ENCODE results near the gene HES1. TPM values are rescaled to one million over a fixed set of nuclear protein-coding genes. Genes with fewer than 3 reads are reported as not detected.

The HES1 gene
- polyA plus RNA-seq, 1 donor (not counting 4 experiments of a cell fraction or from before 2014, with no cell fraction given): 138 TPM

GRCh38 chr3:194178128-194178527, 42.2 kb downstream of the HES1 start:
- H4K20me1 ChIP-seq (ENCODE audit: control insufficient read depth, extremely low read depth, insufficient read depth, low read length): no peaks in the 10 kb centered on the region

DNA sequence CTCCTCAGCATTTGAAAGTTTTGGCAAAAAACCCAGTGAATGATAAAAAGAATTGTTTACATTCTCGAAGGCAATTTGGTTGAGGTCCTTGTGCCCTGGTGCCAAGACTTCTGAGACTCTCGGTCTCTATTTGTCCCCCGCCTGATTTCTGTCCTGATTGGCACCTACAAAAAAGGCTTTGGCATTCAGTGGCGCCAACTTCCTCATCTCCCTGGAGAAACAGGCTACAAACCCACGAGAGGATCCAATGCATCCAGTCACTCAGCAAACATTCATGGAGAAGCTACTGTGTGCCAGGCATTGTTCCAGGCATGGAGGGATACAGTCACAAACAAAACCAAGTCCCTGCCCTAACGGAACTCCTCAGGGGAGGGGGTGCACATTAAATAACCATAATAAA, 42.7 kb downstream of the HES1 start:
- no peak overlapping the region for H3K9ac ChIP-seq (ENCODE audit: control insufficient read depth, extremely low read depth, insufficient read depth, low read length)
- H3K4me1 ChIP-seq (ENCODE audit: control insufficient read depth, extremely low read depth, insufficient read depth, low read length): no peaks in the 10 kb centered on the region
- H4K20me1 ChIP-seq (ENCODE audit: control insufficient read depth, extremely low read depth, insufficient read depth, low read length): no peaks in the 10 kb centered on the region
- no peaks in the 10 kb centered on the region for H3K27me3 ChIP-seq (ENCODE audit: control insufficient read depth, extremely low read depth, insufficient read depth, low read length)
- TF ChIP-seq, protein P1, sequence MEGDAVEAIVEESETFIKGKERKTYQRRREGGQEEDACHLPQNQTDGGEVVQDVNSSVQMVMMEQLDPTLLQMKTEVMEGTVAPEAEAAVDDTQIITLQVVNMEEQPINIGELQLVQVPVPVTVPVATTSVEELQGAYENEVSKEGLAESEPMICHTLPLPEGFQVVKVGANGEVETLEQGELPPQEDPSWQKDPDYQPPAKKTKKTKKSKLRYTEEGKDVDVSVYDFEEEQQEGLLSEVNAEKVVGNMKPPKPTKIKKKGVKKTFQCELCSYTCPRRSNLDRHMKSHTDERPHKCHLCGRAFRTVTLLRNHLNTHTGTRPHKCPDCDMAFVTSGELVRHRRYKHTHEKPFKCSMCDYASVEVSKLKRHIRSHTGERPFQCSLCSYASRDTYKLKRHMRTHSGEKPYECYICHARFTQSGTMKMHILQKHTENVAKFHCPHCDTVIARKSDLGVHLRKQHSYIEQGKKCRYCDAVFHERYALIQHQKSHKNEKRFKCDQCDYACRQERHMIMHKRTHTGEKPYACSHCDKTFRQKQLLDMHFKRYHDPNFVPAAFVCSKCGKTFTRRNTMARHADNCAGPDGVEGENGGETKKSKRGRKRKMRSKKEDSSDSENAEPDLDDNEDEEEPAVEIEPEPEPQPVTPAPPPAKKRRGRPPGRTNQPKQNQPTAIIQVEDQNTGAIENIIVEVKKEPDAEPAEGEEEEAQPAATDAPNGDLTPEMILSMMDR (optimal IDR thresholded peaks at IDR 0.05 in 1 of 3, IDR thresholded peaks at IDR 0.05 in 1 of 3, conservative IDR thresholded peaks at IDR 0.05 in 1 of 3; ENCODE audit: extremely low read depth in 1 of 3, insufficient read depth in 2 of 3, low read length in 3 of 3): no peak
- TF ChIP-seq EZH2 (IDR thresholded peaks at IDR 0.05; ENCODE audit: low read length): no peak
- no peak overlapping the region for H2AFZ ChIP-seq (ENCODE audit: control insufficient read depth, low read length)
- H3K4me3 ChIP-seq (ENCODE audit: control insufficient read depth in 2 of 3, extremely low read depth in 1 of 3, insufficient read depth in 2 of 3, low read depth in 1 of 3, low read length in 3 of 3): no peak overlapping the region
- H3K27ac ChIP-seq (ENCODE audit: control insufficient read depth, insufficient read depth, low read length): no peak overlapping the region
- no peak overlapping the region for H3K4me2 ChIP-seq (ENCODE audit: control insufficient read depth, extremely low read depth, insufficient read depth, low read depth, low read length)
- dilution Hi-C loops (cut with MboI; ENCODE audit: extremely low pct_ligation_motif_present, low sequenced_read_pairs): no loop called here
- no peaks in the 10 kb centered on the region for H3K79me2 ChIP-seq (ENCODE audit: control insufficient read depth, insufficient read depth, low read length)
- no peaks in the 10 kb centered on the region for H3K9me1 ChIP-seq (ENCODE audit: control insufficient read depth, extremely low read depth, insufficient read depth, low read length)
- no peak for DNase-seq (ENCODE audit: low read depth, low spot score)
- FAIRE-seq: no peak
- no peaks in the 10 kb centered on the region for H3K9me3 ChIP-seq (ENCODE audit: control insufficient read depth, low read depth, low read length)
- H3K36me3 ChIP-seq (ENCODE audit: control insufficient read depth in 2 of 2, extremely low read depth in 1 of 2, insufficient read depth in 2 of 2, low read length in 2 of 2): no peaks in the 10 kb centered on the region

More at GRCh38 chr3:194178128-194178527, 42.2 kb downstream of the HES1 start:
- dilution Hi-C loops (cut with MboI; ENCODE audit: extremely low pct_ligation_motif_present, low sequenced_read_pairs): no loop called here
- Histone ChIP-seq H3K79me2 (ENCODE audit: control insufficient read depth, insufficient read depth, low read length) (no peaks in the 10 kb centered on the region), H3K4me2 (ENCODE audit: control insufficient read depth, extremely low read depth, insufficient read depth, low read depth, low read length) (no peak overlapping the region), H3K27me3 (ENCODE audit: control insufficient read depth, extremely low read depth, insufficient read depth, low read length) (no peaks in the 10 kb centered on the region), H3K36me3 (ENCODE audit: control insufficient read depth in 2 of 2, extremely low read depth in 1 of 2, insufficient read depth in 2 of 2, low read length in 2 of 2) (no peaks in the 10 kb centered on the region), H3K27ac (ENCODE audit: control insufficient read depth, insufficient read depth, low read length) (no peak overlapping the region), H3K4me1 (ENCODE audit: control insufficient read depth, extremely low read depth, insufficient read depth, low read length) (no peaks in the 10 kb centered on the region), H3K9me1 (ENCODE audit: control insufficient read depth, extremely low read depth, insufficient read depth, low read length) (no peaks in the 10 kb centered on the region), H2AFZ (ENCODE audit: control insufficient read depth, low read length) (no peak overlapping the region), H3K4me3 (ENCODE audit: control insufficient read depth in 2 of 3, extremely low read depth in 1 of 3, insufficient read depth in 2 of 3, low read depth in 1 of 3, low read length in 3 of 3) (no peak overlapping the region), H3K9me3 (ENCODE audit: control insufficient read depth, low read depth, low read length) (no peaks in the 10 kb centered on the region), H3K9ac (ENCODE audit: control insufficient read depth, extremely low read depth, insufficient read depth, low read length) (no peak overlapping the region)
- DNase-seq (ENCODE audit: low read depth, low spot score) (no peak), FAIRE-seq (no peak)
- no peak for TF ChIP-seq EZH2 (IDR thresholded peaks at IDR 0.05; ENCODE audit: low read length)
- TF ChIP-seq, protein P1 (optimal IDR thresholded peaks at IDR 0.05 in 1 of 3, IDR thresholded peaks at IDR 0.05 in 1 of 3, conservative IDR thresholded peaks at IDR 0.05 in 1 of 3; ENCODE audit: extremely low read depth in 1 of 3, insufficient read depth in 2 of 3, low read length in 3 of 3): no peak

Measured in keratinocyte (primary cell).